HT1080 (cell line): Measurements from ENCODE around the gene RNF43. TPM values are rescaled to one million over a fixed set of nuclear protein-coding genes. Genes with fewer than 3 reads are reported as not detected.

Experiments used
- total RNA-seq: library from RNA; depleted of rRNA; stranded (reverse); fragments of >200 nt; shearing (Covaris generic); gene quantifications from 2 replicates; pipeline ENCODE4 v1.2.3, GENCODE V29; 2014; rRNA removed

The RNF43 gene
- total RNA-seq, 1 experiment from 2014 or later = 0.14 TPM

Other genes with a start within 250 kb of the RNF43 start
- gene EPX, start 224.8 kb downstream of the RNF43 start, total RNA-seq = 0.16 TPM in 1 of 2 replicates, not detected in the other
- 12.0 and 15.9 TPM in 2 replicates for gene MKS1, start 198.3 kb downstream of the RNF43 start, total RNA-seq
- 0.05 TPM in 1 of 2 replicates, not detected in the other for gene LPO, start 178.9 kb downstream of the RNF43 start, total RNA-seq
- not detected in 2 replicates for gene MPO, start 136.6 kb downstream of the RNF43 start, total RNA-seq
- gene TSPOAP1, start 88.7 kb downstream of the RNF43 start, total RNA-seq = 1.8 and 2.3 TPM in 2 replicates
- 157 and 168 TPM in 2 replicates for gene SUPT4H1, start 65.3 kb downstream of the RNF43 start, total RNA-seq
- gene HSF5, start 70.9 kb upstream of the RNF43 start, total RNA-seq = not detected in 2 replicates
- 32.3 and 34.4 TPM in 2 replicates for gene MTMR4, start 97.1 kb upstream of the RNF43 start, total RNA-seq